ENCODE results near the gene ABHD17B.

Gene ABHD17B

GRCh38 chr9:71931166-71931565 lies 20.2 kb upstream of the ABHD17B start:
- Histone ChIP-seq H3K9me3 (ENCODE audit: control insufficient read depth, low read length) (no peaks in the 10 kb centered on the region), H3K4me1 (ENCODE audit: control insufficient read depth, insufficient read depth, low read length) (no peaks in the 10 kb centered on the region), H3K4me3 (ENCODE audit: insufficient read depth, low read depth, low read length) (no peak overlapping the region), H3K27me3 (ENCODE audit: control insufficient read depth, insufficient read depth, low read length, poor library complexity, severe bottlenecking) (no peaks in the 10 kb centered on the region), H3K27ac (ENCODE audit: insufficient read depth, low read depth, low read length, poor library complexity, severe bottlenecking) (no peak overlapping the region), H3K36me3 (ENCODE audit: control insufficient read depth, insufficient read depth, low read length) (no peaks in the 10 kb centered on the region)
- WGBS, 2 experiments, result 100% methylated on average over 2 of the region's 2 CpGs

- no peaks in the 10 kb centered on the region for H3K36me3 ChIP-seq (ENCODE audit: control insufficient read depth, insufficient read depth, low read length)
- H3K4me3 ChIP-seq (ENCODE audit: insufficient read depth, low read depth, low read length), result no peak overlapping the region
- WGBS, 2 experiments, result 90 to 100% methylated on average over 2 of the region's 2 CpGs
- H3K4me1 ChIP-seq (ENCODE audit: control insufficient read depth, insufficient read depth, low read length), result no peaks in the 10 kb centered on the region
- no peaks in the 10 kb centered on the region for H3K9me3 ChIP-seq (ENCODE audit: control insufficient read depth, low read length)
- no peak overlapping the region for H3K27ac ChIP-seq (ENCODE audit: insufficient read depth, low read depth, low read length, poor library complexity, severe bottlenecking)
- no peaks in the 10 kb centered on the region for H3K27me3 ChIP-seq (ENCODE audit: control insufficient read depth, insufficient read depth, low read length, poor library complexity, severe bottlenecking)
These were observed 18.9 kb upstream of the ABHD17B start for GRCh38 chr9:71929791-71930440.

GRCh38 chr9:71929223-71929622 lies 18.2 kb upstream of the ABHD17B start:
- Histone ChIP-seq H3K4me3 (ENCODE audit: insufficient read depth, low read depth, low read length) (no peak overlapping the region), H3K27ac (ENCODE audit: insufficient read depth, low read depth, low read length, poor library complexity, severe bottlenecking) (no peak overlapping the region), H3K36me3 (ENCODE audit: control insufficient read depth, insufficient read depth, low read length) (no peaks in the 10 kb centered on the region), H3K9me3 (ENCODE audit: control insufficient read depth, low read length) (no peaks in the 10 kb centered on the region), H3K4me1 (ENCODE audit: control insufficient read depth, insufficient read depth, low read length) (no peaks in the 10 kb centered on the region), H3K27me3 (ENCODE audit: control insufficient read depth, insufficient read depth, low read length, poor library complexity, severe bottlenecking) (no peaks in the 10 kb centered on the region)
- 94 to 98% methylated on average over 2 of the region's 2 CpGs for WGBS, 2 experiments

GRCh38 chr9:71928806-71929205 lies 17.8 kb upstream of the ABHD17B start:
- Histone ChIP-seq H3K27ac (ENCODE audit: insufficient read depth, low read depth, low read length, poor library complexity, severe bottlenecking) (no peak overlapping the region), H3K36me3 (ENCODE audit: control insufficient read depth, insufficient read depth, low read length) (no peaks in the 10 kb centered on the region), H3K9me3 (ENCODE audit: control insufficient read depth, low read length) (no peaks in the 10 kb centered on the region), H3K4me3 (ENCODE audit: insufficient read depth, low read depth, low read length) (no peak overlapping the region), H3K4me1 (ENCODE audit: control insufficient read depth, insufficient read depth, low read length) (no peaks in the 10 kb centered on the region), H3K27me3 (ENCODE audit: control insufficient read depth, insufficient read depth, low read length, poor library complexity, severe bottlenecking) (no peaks in the 10 kb centered on the region)
- WGBS, 2 experiments, result 100% methylated on average over 1 of the region's 2 CpGs

- H3K36me3 ChIP-seq (ENCODE audit: control insufficient read depth, insufficient read depth, low read length), result no peaks in the 10 kb centered on the region
- no peaks in the 10 kb centered on the region for H3K4me1 ChIP-seq (ENCODE audit: control insufficient read depth, insufficient read depth, low read length)
- H3K4me3 ChIP-seq (ENCODE audit: insufficient read depth, low read depth, low read length), result no peak overlapping the region
- WGBS, 2 experiments, result 93 to 96% methylated on average over 1 of the region's 1 CpG
- no peaks in the 10 kb centered on the region for H3K9me3 ChIP-seq (ENCODE audit: control insufficient read depth, low read length)
- no peaks in the 10 kb centered on the region for H3K27me3 ChIP-seq (ENCODE audit: control insufficient read depth, insufficient read depth, low read length, poor library complexity, severe bottlenecking)
- H3K27ac ChIP-seq (ENCODE audit: insufficient read depth, low read depth, low read length, poor library complexity, severe bottlenecking), result no peak overlapping the region
These were observed 17.4 kb upstream of the ABHD17B start for GRCh38 chr9:71928376-71928775.

GRCh38 chr9:71925834-71926233 lies 14.8 kb upstream of the ABHD17B start:
- H3K27me3 ChIP-seq (ENCODE audit: control insufficient read depth, insufficient read depth, low read length, poor library complexity, severe bottlenecking), result no peaks in the 10 kb centered on the region
- no peaks in the 10 kb centered on the region for H3K9me3 ChIP-seq (ENCODE audit: control insufficient read depth, low read length)
- H3K36me3 ChIP-seq (ENCODE audit: control insufficient read depth, insufficient read depth, low read length), result no peaks in the 10 kb centered on the region
- H3K4me3 ChIP-seq (ENCODE audit: insufficient read depth, low read depth, low read length), result no peak overlapping the region
- H3K4me1 ChIP-seq (ENCODE audit: control insufficient read depth, insufficient read depth, low read length), result no peaks in the 10 kb centered on the region
- no peak overlapping the region for H3K27ac ChIP-seq (ENCODE audit: insufficient read depth, low read depth, low read length, poor library complexity, severe bottlenecking)

- no peaks in the 10 kb centered on the region for H3K27me3 ChIP-seq (ENCODE audit: control insufficient read depth, insufficient read depth, low read length, poor library complexity, severe bottlenecking)
- no peak overlapping the region for H3K27ac ChIP-seq (ENCODE audit: insufficient read depth, low read depth, low read length, poor library complexity, severe bottlenecking)
- H3K36me3 ChIP-seq (ENCODE audit: control insufficient read depth, insufficient read depth, low read length), result no peaks in the 10 kb centered on the region
- no peak overlapping the region for H3K4me3 ChIP-seq (ENCODE audit: insufficient read depth, low read depth, low read length)
- H3K9me3 ChIP-seq (ENCODE audit: control insufficient read depth, low read length), result no peaks in the 10 kb centered on the region
- H3K4me1 ChIP-seq (ENCODE audit: control insufficient read depth, insufficient read depth, low read length), result no peaks in the 10 kb centered on the region
These were observed 13.6 kb upstream of the ABHD17B start for GRCh38 chr9:71924576-71924975.

GRCh38 chr9:71921190-71921814 lies 10.3 kb upstream of the ABHD17B start:
- Histone ChIP-seq H3K4me1 (ENCODE audit: control insufficient read depth, insufficient read depth, low read length) (no peaks in the 10 kb centered on the region), H3K27ac (ENCODE audit: insufficient read depth, low read depth, low read length, poor library complexity, severe bottlenecking) (no peak overlapping the region)

GRCh38 chr9:71920456-71921189 lies 9.6 kb upstream of the ABHD17B start:
- Histone ChIP-seq H3K4me3 (ENCODE audit: insufficient read depth, low read depth, low read length) (no peak overlapping the region), H3K27ac (ENCODE audit: insufficient read depth, low read depth, low read length, poor library complexity, severe bottlenecking) (no peak overlapping the region), H3K27me3 (ENCODE audit: control insufficient read depth, insufficient read depth, low read length, poor library complexity, severe bottlenecking) (no peaks in the 10 kb centered on the region), H3K9me3 (ENCODE audit: control insufficient read depth, low read length) (no peaks in the 10 kb centered on the region), H3K4me1 (ENCODE audit: control insufficient read depth, insufficient read depth, low read length) (no peaks in the 10 kb centered on the region), H3K36me3 (ENCODE audit: control insufficient read depth, insufficient read depth, low read length) (no peaks in the 10 kb centered on the region)
- no CpG with 5 or more reads among the region's 1 CpG for WGBS, 2 experiments

More at GRCh38 chr9:71921190-71921814, 10.3 kb upstream of the ABHD17B start:
- Histone ChIP-seq H3K9me3 (ENCODE audit: control insufficient read depth, low read length) (no peaks in the 10 kb centered on the region), H3K27me3 (ENCODE audit: control insufficient read depth, insufficient read depth, low read length, poor library complexity, severe bottlenecking) (no peaks in the 10 kb centered on the region), H3K4me3 (ENCODE audit: insufficient read depth, low read depth, low read length) (no peak overlapping the region), H3K36me3 (ENCODE audit: control insufficient read depth, insufficient read depth, low read length) (no peaks in the 10 kb centered on the region)

GRCh38 chr9:71918419-71918818 lies 7.4 kb upstream of the ABHD17B start:
- H3K4me3 ChIP-seq (ENCODE audit: insufficient read depth, low read depth, low read length), result no peak overlapping the region
- WGBS, 2 experiments, result 83 to 96% methylated on average over 4 of the region's 5 CpGs

More at GRCh38 chr9:71918419-71918818, 7.4 kb upstream of the ABHD17B start:
- no peaks in the 10 kb centered on the region for H3K9me3 ChIP-seq (ENCODE audit: control insufficient read depth, low read length)
- H3K36me3 ChIP-seq (ENCODE audit: control insufficient read depth, insufficient read depth, low read length), result no peaks in the 10 kb centered on the region
- no peak overlapping the region for H3K27ac ChIP-seq (ENCODE audit: insufficient read depth, low read depth, low read length, poor library complexity, severe bottlenecking)
- no peaks in the 10 kb centered on the region for H3K4me1 ChIP-seq (ENCODE audit: control insufficient read depth, insufficient read depth, low read length)
- no peaks in the 10 kb centered on the region for H3K27me3 ChIP-seq (ENCODE audit: control insufficient read depth, insufficient read depth, low read length, poor library complexity, severe bottlenecking)
